C4-2B (cell line): ENCODE measurements around the gene UGT2B7.

Experiments used
- CTCF ChIP-seq: fragments of 450-650 bp; conservative IDR thresholded peaks from 2 replicates; pipeline ENCODE4 v1.5.1; 2017; ENCODE audit warnings: mild to moderate bottlenecking
- ZFX ChIP-seq: fragments of 450-650 bp; IDR thresholded peaks from 2 replicates; pipeline ENCODE4 v1.6.1; 2017

GRCh38 chr4:69088473-69088872, 7.8 kb upstream of the UGT2B7 start:
- TF ChIP-seq CTCF (no peak), ZFX (no peak)
